Kidney epithelial cell (primary cell): ENCODE data around the gene SLC4A2. TPM values are rescaled to one million over a fixed set of nuclear protein-coding genes. Genes with fewer than 3 reads are reported as not detected.
"Not testable (repeated sequence)": the region's sequence is repeated elsewhere in the genome, so short reads cannot be mapped to it uniquely, and the experiment has no call there.

ENCODE experiments used
- DNase-seq: peaks from one replicate; pipeline ENCODE4 v3.0.0-alpha.2; 2010; ENCODE audit warnings: low read depth
- H3K27me3 ChIP-seq: 2 replicates; pipeline ENCODE4 v1.6.0; 2011; ENCODE audit warnings: low read length; ENCODE audit not compliant: control insufficient read depth, insufficient read depth
- H3K36me3 ChIP-seq: 2 replicates; pipeline ENCODE4 v1.5.1; 2011; ENCODE audit warnings: low read length; ENCODE audit not compliant: control insufficient read depth, insufficient read depth
- H3K4me3 ChIP-seq: 2 replicates; pipeline ENCODE4 v1.5.1; 2011; ENCODE audit warnings: low read depth, mild to moderate bottlenecking, control low read depth, low read length
- total RNA-seq: library from RNA; depleted of rRNA; stranded (reverse); fragments of >200 nt; gene quantifications from 2 replicates; pipeline ENCODE4 v1.2.3, GENCODE V29; 2015
- TF ChIP-seq, protein P1 (sequence below): IDR thresholded peaks from 2 replicates; pipeline ENCODE4 v1.5.1; 2011; ENCODE audit warnings: mild to moderate bottlenecking, moderate library complexity, low read length, control low read depth, inconsistent platforms; ENCODE audit not compliant: insufficient read depth, poor library complexity, severe bottlenecking

The SLC4A2 gene
- total RNA-seq, 1 donor from 2014 or later: 166 TPM

GRCh38 chr7:151040616-151041375 is 18.6 kb upstream of the SLC4A2 start:
- TF ChIP-seq, protein P1, sequence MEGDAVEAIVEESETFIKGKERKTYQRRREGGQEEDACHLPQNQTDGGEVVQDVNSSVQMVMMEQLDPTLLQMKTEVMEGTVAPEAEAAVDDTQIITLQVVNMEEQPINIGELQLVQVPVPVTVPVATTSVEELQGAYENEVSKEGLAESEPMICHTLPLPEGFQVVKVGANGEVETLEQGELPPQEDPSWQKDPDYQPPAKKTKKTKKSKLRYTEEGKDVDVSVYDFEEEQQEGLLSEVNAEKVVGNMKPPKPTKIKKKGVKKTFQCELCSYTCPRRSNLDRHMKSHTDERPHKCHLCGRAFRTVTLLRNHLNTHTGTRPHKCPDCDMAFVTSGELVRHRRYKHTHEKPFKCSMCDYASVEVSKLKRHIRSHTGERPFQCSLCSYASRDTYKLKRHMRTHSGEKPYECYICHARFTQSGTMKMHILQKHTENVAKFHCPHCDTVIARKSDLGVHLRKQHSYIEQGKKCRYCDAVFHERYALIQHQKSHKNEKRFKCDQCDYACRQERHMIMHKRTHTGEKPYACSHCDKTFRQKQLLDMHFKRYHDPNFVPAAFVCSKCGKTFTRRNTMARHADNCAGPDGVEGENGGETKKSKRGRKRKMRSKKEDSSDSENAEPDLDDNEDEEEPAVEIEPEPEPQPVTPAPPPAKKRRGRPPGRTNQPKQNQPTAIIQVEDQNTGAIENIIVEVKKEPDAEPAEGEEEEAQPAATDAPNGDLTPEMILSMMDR: no peak
- DNase-seq: no peak
- H3K27me3 ChIP-seq: no peaks in the 10 kb centered on the region
- H3K36me3 ChIP-seq: no peaks in the 10 kb centered on the region
- H3K4me3 ChIP-seq: no peak overlapping the region

GRCh38 chr7:151043449-151043848 is 15.9 kb upstream of the SLC4A2 start:
- DNase-seq, H3K4me3 ChIP-seq, H3K27me3 ChIP-seq, H3K36me3 ChIP-seq: not testable (repeated sequence)

DNA sequence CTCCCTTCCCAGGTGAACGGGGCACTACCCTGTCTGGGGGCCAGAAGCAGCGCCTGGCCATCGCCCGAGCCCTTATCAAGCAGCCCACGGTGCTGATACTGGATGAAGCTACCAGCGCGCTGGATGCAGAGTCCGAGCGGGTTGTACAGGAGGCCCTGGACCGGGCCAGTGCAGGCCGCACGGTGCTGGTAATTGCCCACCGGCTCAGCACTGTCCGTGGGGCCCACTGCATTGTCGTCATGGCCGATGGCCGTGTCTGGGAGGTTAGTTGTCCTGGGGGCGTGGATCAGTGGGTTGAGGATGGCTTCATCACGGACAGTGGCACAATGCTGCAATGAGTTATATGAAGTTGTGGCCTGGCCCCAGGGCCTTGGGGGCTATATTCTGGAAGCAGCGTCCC is 15.4 kb upstream of the SLC4A2 start:
- TF ChIP-seq, protein P1: no peak

GRCh38 chr7:151045262-151045661 is 14.1 kb upstream of the SLC4A2 start:
- H3K27me3 ChIP-seq: peaks cover 22% of the 10 kb centered on the region
- DNase-seq: no peak
- no peaks in the 10 kb centered on the region for H3K36me3 ChIP-seq
- H3K4me3 ChIP-seq: no peak overlapping the region
- TF ChIP-seq, protein P1: no peak

More for the DNA sequence above, 15.4 kb upstream of the SLC4A2 start:
- Histone ChIP-seq H3K4me3 (no peak overlapping the region), H3K27me3 (peaks cover 9% of the 10 kb centered on the region), H3K36me3 (no peaks in the 10 kb centered on the region)
- DNase-seq: no peak

DNA sequence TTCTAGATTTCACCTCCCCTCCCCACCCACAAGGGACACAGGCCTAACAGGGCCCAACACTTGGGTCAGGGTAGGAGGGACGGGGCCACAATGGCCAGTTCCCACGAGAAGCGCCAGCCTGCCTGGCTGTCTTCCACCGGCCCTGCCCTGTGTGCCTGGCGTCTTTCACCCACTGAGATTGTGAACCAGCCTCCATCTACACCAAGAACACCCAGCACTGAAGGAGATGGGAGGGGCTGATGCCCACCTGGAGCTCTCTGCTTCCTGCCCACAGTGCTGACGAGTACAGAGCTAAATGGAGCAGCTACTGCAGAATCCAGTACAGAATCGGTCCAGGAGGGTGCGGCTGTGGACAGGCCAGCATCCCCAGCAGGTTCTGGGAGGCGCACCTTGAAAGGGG is 13.4 kb upstream of the SLC4A2 start:
- Histone ChIP-seq H3K36me3 (no peaks in the 10 kb centered on the region), H3K27me3 (peaks cover 29% of the 10 kb centered on the region), H3K4me3 (no peak overlapping the region)
- TF ChIP-seq, protein P1: no peak
- DNase-seq: no peak

DNA sequence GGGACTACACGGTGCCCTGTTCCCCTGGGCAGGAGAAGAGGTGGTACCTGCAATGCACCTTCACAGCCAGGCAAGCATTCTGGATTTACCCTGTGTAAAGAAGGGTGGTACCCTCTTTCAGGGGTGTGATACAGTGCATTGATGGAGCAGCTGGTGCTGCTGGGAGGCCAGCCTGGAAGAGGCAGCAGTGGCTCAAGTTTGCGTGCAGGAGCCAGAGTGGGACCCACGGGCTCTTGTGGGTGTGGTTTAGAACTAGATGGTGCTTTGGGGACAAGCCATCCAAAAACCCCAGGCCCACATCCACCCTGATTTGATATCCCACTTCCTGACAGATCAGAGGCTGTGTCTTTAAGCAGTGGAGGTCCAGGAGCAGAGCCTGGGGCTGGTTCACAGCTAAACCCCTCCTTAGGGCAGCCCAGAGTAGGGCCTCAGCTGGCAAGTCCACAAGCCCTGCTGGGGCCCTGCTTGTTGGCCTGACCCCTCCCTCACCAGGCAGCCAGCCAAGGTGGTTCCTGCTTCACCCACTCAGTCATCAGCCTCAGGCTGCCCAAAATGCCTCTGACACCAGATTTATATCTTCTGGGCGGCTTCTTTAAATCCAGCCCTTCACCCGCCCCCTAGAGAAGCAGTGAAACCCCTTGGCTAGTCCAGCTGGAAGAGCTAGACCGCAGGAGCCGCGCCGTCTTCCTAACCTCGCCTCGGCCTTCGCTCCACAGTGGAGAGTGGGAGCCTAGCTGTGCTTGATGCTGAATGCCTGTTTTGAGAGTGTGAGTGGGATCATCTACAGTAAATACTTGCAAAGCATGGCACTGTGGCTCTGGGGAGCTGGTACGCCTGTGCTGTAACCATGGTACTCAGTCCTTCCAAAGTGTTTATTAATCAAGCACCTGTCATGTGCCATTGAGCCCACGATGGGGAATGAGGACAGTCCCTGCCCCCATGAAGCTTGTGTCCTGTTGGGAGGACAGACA is 12.5 kb upstream of the SLC4A2 start:
- TF ChIP-seq, protein P1: no peak

More for the DNA sequence above, 12.5 kb upstream of the SLC4A2 start:
- no peak for DNase-seq
- H3K4me3 ChIP-seq: no peak overlapping the region
- no peaks in the 10 kb centered on the region for H3K36me3 ChIP-seq
- peaks cover 32% of the 10 kb centered on the region for H3K27me3 ChIP-seq
